Measurements from ENCODE around the gene TFDP2.

DNA sequence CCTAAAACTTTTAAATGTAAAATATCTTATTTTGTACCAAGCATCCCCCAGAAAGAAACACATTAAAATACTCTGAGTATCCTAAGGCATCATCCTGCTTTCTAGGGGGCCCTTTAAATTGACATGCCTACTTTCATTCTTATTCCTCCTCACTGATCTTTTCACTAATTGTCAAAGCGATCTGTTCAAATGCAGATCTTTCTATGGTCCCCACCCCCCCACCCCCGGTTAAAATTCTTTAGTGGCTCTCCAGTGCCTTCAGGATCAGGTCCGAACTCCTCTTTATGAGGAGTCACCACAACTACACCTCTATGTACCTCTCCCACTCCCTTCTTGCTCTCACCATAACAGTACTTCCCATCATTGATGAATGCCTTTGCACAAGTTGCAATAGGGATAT is 19.2 kb upstream of the TFDP2 start:
- TF ChIP-seq CTCF (IDR thresholded peaks at IDR 0.05) (no peak), ZFX (IDR thresholded peaks at IDR 0.05; ENCODE audit: borderline replicate concordance) (no peak)

Data from 22Rv1 (cell line).